WI38 (cell line): ENCODE data around the gene PPARG.

Source experiments
- H3K4me3 ChIP-seq: 2 replicates; pipeline ENCODE4 v1.5.1; 2011; ENCODE audit warnings: low read depth, mild to moderate bottlenecking, control low read depth, low read length
- CTCF ChIP-seq: IDR thresholded peaks from 2 replicates; pipeline ENCODE4 v1.5.1; 2012; ENCODE audit warnings: low read depth, mild to moderate bottlenecking, control low read depth, low read length

The PPARG gene

GRCh38 chr3:12460127-12460526, 171.3 kb downstream of the PPARG start:
- H3K4me3 ChIP-seq = no peak overlapping the region
- no peak for TF ChIP-seq CTCF

GRCh38 chr3:12461097-12461649, 172.3 kb downstream of the PPARG start:
- TF ChIP-seq CTCF = no peak
- H3K4me3 ChIP-seq = no peak overlapping the region

GRCh38 chr3:12462159-12462947, 173.5 kb downstream of the PPARG start:
- TF ChIP-seq CTCF = no peak
- no peak overlapping the region for H3K4me3 ChIP-seq

- TF ChIP-seq CTCF = no peak
- no peak overlapping the region for H3K4me3 ChIP-seq
Measured at GRCh38 chr3:12463686-12464085, 174.8 kb downstream of the PPARG start.

- TF ChIP-seq CTCF = no peak
- no peak overlapping the region for H3K4me3 ChIP-seq
Measured at GRCh38 chr3:12464181-12464580, 175.3 kb downstream of the PPARG start.

- H3K4me3 ChIP-seq = no peak overlapping the region
- TF ChIP-seq CTCF = no peak
Measured at GRCh38 chr3:12465151-12465835, 176.4 kb downstream of the PPARG start.

GRCh38 chr3:12465836-12466225, 177.0 kb downstream of the PPARG start:
- TF ChIP-seq CTCF = no peak

More at GRCh38 chr3:12465836-12466225, 177.0 kb downstream of the PPARG start:
- no peak overlapping the region for H3K4me3 ChIP-seq
